K562 (cell line): Measurements from ENCODE around the gene USP48. TPM values are rescaled to one million over a fixed set of nuclear protein-coding genes. Genes with fewer than 3 reads are reported as not detected.

Experiments used
- BRD9 ChIP-seq: fragments of 450-650 bp; IDR thresholded peaks from 2 replicates; pipeline ENCODE4 v1.6.1; 2018; ENCODE audit warnings: low read depth; ENCODE audit not compliant: partially characterized antibody
- MLX ChIP-seq, 2 experiments: fragments of 450-650 bp in 1 of 2; sonication (generic) in 1 of 2; formaldehyde crosslinking; conservative IDR thresholded peaks; 2 replicates each; pipeline versions ENCODE4 v1.4.0 to v1.8.1; 2020 to 2022; ENCODE audit warnings: mild to moderate bottlenecking in 1 of 2, missing genetic modification reagents in 1 of 2
- RBM25 ChIP-seq: fragments of 200-400 bp; formaldehyde crosslinking; IDR thresholded peaks from 2 replicates; pipeline ENCODE4 v1.6.1; 2018; ENCODE audit warnings: low read length, low read depth, moderate library complexity; ENCODE audit not compliant: severe bottlenecking
- YBX1 ChIP-seq: fragments of 450-650 bp; IDR thresholded peaks from 2 replicates; pipeline ENCODE4 v1.7.1; 2016; ENCODE audit warnings: mild to moderate bottlenecking
- ZBTB40 ChIP-seq, 2 experiments: fragments of 450-650 bp in 1 of 2; sonication (generic) in 1 of 2; formaldehyde crosslinking in 1 of 2; IDR thresholded peaks; 2 replicates each; pipeline versions ENCODE4 v1.7.1 to v1.9.0; 2016 to 2022; ENCODE audit warnings: inconsistent platforms in 1 of 2, mild to moderate bottlenecking in 1 of 2, missing genetic modification reagents in 1 of 2
- polyA plus RNA-seq, 8 experiments: library from polyadenylated mRNA; depleted of rRNA in 4 of 8; stranded (reverse) in 5 of 8; unstranded in 3 of 8; fragments of >200 nt; fragmentation: Nextera tagmentation in 2 of 8; fragmentation: Illumina TruSeq in 1 of 8; extraction: Ambion mirVana in 2 of 8; extraction: Trizol in 1 of 8; gene quantifications; 2 replicates each; pipeline versions ENCODE4 v1.2.1 to v1.2.3, GENCODE V29; 2011 to 2014; ENCODE audit warnings: inconsistent platforms in 1 of 8, missing spikeins in 1 of 8
- total RNA-seq, 7 experiments: library from RNA; depleted of rRNA in 6 of 7; stranded (reverse); fragments of >200 nt in 6 of 7; fragmentation: Illumina TruSeq in 2 of 7; extraction: Trizol in 2 of 7; gene quantifications; 2 replicates each; pipeline versions ENCODE4 v1.2.1 to v1.2.3, GENCODE V29; 2011 to 2021; ENCODE audit warnings: low replicate concordance in 1 of 7
- TF ChIP-seq, protein P1 (sequence below): fragments of 450-650 bp; IDR thresholded peaks from 2 replicates; pipeline ENCODE4 v1.7.1; 2018; ENCODE audit warnings: mild to moderate bottlenecking, low read depth; ENCODE audit not compliant: partially characterized antibody
- TF ChIP-seq, protein P2 (sequence below): fragments of 250-450 bp; sonication (Bioruptor Pico); IDR thresholded peaks from 2 replicates; pipeline ENCODE4 v1.5.0; 2021
- TF ChIP-seq, protein P3 (sequence below): fragments of 250-450 bp; sonication (Bioruptor Pico); IDR thresholded peaks from 2 replicates; pipeline ENCODE4 v1.8.0; 2021; ENCODE audit warnings: borderline replicate concordance, mild to moderate bottlenecking, moderate library complexity; ENCODE audit not compliant: poor library complexity, severe bottlenecking

Gene USP48
- total and polyA plus RNA-seq, 9 of the 15 experiments (the other 6 are each of a cell fraction or from before 2014, with no cell fraction given) = 23.3 to 123 (median 106) TPM

DNA sequence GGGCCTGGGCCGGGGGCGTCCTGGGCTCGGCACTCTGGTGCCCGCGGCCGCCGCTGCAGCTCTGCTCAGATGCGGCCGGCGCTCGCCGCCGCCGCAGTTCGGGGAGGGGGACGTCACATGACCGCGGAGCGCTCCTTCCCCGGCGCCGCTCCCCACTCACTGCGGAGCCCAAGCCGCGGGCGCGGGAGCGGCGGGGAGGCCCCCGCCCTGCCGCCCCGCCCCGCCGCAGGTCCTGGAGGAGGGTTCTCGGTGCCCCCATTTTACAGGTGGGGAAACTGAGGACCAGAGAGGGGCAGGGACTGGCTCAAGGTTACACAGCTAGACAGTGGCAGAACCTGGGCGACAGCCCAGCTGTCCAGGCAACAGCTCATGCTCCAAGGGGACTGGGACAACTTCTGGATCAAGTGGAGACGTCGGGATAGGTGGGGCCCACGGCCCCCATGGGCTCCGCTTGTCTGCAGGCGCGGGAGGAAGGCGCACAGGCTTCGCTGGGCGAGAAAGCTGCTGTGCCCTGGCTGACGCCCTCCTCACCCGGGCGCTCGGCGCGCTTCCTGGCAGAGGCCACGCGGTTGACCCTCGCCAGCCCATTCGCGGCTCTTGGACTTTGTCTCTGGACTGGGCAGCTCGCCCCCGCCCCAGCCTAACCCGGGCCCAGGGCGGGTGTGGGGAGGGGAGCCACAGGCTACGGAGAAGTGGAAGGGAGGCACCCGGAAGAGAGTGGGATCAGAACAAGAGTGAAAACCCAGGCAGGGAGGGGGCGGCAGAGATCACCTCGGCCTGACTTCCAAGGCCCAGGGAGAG lies 113.5 kb downstream of the USP48 start, which contains the start of gene RAP1GAP (continued):
- TF ChIP-seq, protein P1, sequence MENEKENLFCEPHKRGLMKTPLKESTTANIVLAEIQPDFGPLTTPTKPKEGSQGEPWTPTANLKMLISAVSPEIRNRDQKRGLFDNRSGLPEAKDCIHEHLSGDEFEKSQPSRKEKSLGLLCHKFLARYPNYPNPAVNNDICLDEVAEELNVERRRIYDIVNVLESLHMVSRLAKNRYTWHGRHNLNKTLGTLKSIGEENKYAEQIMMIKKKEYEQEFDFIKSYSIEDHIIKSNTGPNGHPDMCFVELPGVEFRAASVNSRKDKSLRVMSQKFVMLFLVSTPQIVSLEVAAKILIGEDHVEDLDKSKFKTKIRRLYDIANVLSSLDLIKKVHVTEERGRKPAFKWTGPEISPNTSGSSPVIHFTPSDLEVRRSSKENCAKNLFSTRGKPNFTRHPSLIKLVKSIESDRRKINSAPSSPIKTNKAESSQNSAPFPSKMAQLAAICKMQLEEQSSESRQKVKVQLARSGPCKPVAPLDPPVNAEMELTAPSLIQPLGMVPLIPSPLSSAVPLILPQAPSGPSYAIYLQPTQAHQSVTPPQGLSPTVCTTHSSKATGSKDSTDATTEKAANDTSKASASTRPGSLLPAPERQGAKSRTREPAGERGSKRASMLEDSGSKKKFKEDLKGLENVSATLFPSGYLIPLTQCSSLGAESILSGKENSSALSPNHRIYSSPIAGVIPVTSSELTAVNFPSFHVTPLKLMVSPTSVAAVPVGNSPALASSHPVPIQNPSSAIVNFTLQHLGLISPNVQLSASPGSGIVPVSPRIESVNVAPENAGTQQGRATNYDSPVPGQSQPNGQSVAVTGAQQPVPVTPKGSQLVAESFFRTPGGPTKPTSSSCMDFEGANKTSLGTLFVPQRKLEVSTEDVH = peak; percentile 38
- TF ChIP-seq RBM25 (peak; percentile 99), ZBTB40 (IDR thresholded peaks at IDR 0.05) (peak; percentile 64), ZBTB40 (CRISPR knock-in tag; IDR thresholded peaks at IDR 0.05) (no peak), BRD9 (peak; percentile 19), MLX (CRISPR knock-in tag; conservative IDR thresholded peaks at IDR 0.05) (0 out of 4 replicates have a peak, but pooled peaks of 1 of the 2 experiments have one; percentile 7), YBX1 (no peak)
- TF ChIP-seq, protein P2, sequence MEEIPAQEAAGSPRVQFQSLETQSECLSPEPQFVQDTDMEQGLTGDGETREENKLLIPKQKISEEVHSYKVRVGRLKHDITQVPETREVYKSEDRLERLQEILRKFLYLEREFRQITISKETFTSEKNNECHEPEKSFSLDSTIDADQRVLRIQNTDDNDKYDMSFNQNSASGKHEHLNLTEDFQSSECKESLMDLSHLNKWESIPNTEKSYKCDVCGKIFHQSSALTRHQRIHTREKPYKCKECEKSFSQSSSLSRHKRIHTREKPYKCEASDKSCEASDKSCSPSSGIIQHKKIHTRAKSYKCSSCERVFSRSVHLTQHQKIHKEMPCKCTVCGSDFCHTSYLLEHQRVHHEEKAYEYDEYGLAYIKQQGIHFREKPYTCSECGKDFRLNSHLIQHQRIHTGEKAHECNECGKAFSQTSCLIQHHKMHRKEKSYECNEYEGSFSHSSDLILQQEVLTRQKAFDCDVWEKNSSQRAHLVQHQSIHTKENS (CRISPR knock-in tag) = no peak
- TF ChIP-seq, protein P3, sequence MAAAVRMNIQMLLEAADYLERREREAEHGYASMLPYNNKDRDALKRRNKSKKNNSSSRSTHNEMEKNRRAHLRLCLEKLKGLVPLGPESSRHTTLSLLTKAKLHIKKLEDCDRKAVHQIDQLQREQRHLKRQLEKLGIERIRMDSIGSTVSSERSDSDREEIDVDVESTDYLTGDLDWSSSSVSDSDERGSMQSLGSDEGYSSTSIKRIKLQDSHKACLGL (CRISPR knock-in tag) = no peak
